Suprapubic skin (tissue), 4 donors: Measurements from ENCODE around the gene NEK4. TPM values are rescaled to one million over a fixed set of nuclear protein-coding genes. Genes with fewer than 3 reads are reported as not detected.

Experiments
- DNase-seq, 2 donors: peaks; one replicate each; pipeline ENCODE4 v3.0.0-alpha.2; 2019; ENCODE audit warnings: low spot score in 2 of 2
- H3K27ac ChIP-seq: fragments of 200-600 bp; sonication (generic); one replicate; pipeline ENCODE4 v1.5.1; 2019
- H3K27me3 ChIP-seq: fragments of 200-600 bp; sonication (generic); one replicate; pipeline ENCODE4 v1.5.1; 2019
- H3K36me3 ChIP-seq: fragments of 200-600 bp; sonication (generic); one replicate; pipeline ENCODE4 v1.5.1; 2019
- H3K4me1 ChIP-seq: fragments of 200-600 bp; sonication (generic); one replicate; pipeline ENCODE4 v1.5.1; 2019
- H3K4me3 ChIP-seq: fragments of 200-600 bp; sonication (generic); one replicate; pipeline ENCODE4 v1.5.1; 2019; ENCODE audit warnings: mild to moderate bottlenecking
- H3K9me3 ChIP-seq: fragments of 200-600 bp; sonication (generic); one replicate; pipeline ENCODE4 v1.5.1; 2019
- EP300 ChIP-seq: sonication (generic); formaldehyde crosslinking; IDR thresholded peaks from one replicate; pipeline ENCODE4 v1.6.1; 2017; ENCODE audit warnings: antibody characterized with exemption
- POLR2A ChIP-seq, 2 donors: fragments of 450-650 bp; IDR thresholded peaks; one replicate each; pipeline ENCODE4 v1.6.1; 2017; ENCODE audit warnings: antibody characterized with exemption in 2 of 2, mild to moderate bottlenecking in 2 of 2, moderate library complexity in 2 of 2
- POLR2AphosphoS5 ChIP-seq, 3 donors: sonication (generic); formaldehyde crosslinking; IDR thresholded peaks; one replicate each; pipeline ENCODE4 v1.6.1; 2017; ENCODE audit warnings: antibody characterized with exemption in 3 of 3
- WGBS: methylation state at CpG from one replicate; pipeline ENCODE4 v1.1.5; 2018; 5-methylcytosine and 5-hydroxymethylcytosine counted together
- total RNA-seq, 4 donors: library from RNA; depleted of rRNA; stranded (reverse); fragments of >200 nt; gene quantifications; one replicate each; pipeline ENCODE4 v1.1.0, GENCODE V29; 2016
- TF ChIP-seq, protein P1 (sequence below), 2 donors: fragments of 200-600 bp in 1 of 2; fragments of 450-650 bp in 1 of 2; sonication (generic) in 1 of 2; IDR thresholded peaks; one replicate each; pipeline ENCODE4 v1.5.1; 2016 to 2019; ENCODE audit warnings: antibody characterized with exemption in 2 of 2, mild to moderate bottlenecking in 1 of 2, moderate library complexity in 1 of 2

NEK4 gene
- total RNA-seq, 4 donors from 2014 or later, result 12.3 to 20.6 (median 15.5) TPM

- Histone ChIP-seq H3K4me1 (peaks cover 8% of the 10 kb centered on the region), H3K27me3 (no peaks in the 10 kb centered on the region), H3K27ac (no peak overlapping the region), H3K4me3 (no peak overlapping the region), H3K9me3 (no peaks in the 10 kb centered on the region), H3K36me3 (peaks cover 30% of the 10 kb centered on the region)
- 95% methylated on average over 17 of the region's 17 CpGs for WGBS
- TF ChIP-seq POLR2A (IDR thresholded peaks at IDR 0.05) (no peak), POLR2AphosphoS5 (IDR thresholded peaks at IDR 0.05) (no peak), EP300 (no peak)
- TF ChIP-seq, protein P1, sequence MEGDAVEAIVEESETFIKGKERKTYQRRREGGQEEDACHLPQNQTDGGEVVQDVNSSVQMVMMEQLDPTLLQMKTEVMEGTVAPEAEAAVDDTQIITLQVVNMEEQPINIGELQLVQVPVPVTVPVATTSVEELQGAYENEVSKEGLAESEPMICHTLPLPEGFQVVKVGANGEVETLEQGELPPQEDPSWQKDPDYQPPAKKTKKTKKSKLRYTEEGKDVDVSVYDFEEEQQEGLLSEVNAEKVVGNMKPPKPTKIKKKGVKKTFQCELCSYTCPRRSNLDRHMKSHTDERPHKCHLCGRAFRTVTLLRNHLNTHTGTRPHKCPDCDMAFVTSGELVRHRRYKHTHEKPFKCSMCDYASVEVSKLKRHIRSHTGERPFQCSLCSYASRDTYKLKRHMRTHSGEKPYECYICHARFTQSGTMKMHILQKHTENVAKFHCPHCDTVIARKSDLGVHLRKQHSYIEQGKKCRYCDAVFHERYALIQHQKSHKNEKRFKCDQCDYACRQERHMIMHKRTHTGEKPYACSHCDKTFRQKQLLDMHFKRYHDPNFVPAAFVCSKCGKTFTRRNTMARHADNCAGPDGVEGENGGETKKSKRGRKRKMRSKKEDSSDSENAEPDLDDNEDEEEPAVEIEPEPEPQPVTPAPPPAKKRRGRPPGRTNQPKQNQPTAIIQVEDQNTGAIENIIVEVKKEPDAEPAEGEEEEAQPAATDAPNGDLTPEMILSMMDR (IDR thresholded peaks at IDR 0.05), result no peak
- no peak for DNase-seq
Observed at GRCh38 chr3:52712291-52713212, 58.2 kb downstream of the NEK4 start.

DNA sequence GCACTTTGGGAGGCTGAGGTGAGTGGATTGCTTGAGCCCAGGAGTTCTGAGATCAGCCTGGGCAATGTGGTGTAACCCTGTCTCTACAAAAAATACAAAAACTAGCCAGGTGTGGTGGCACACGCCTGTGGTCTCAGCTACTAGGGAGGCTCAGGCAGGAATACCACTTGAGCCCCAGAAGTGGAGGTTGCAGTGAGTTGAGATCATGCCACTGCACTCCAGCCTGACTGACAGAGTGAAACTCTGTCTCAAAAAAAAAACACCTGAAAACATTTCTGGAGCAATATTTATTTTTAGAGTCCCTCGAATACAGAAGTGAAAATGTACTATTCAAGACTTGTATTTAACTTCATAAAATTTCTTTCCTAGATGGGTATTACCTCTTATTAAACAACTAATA is 60.2 kb downstream of the NEK4 start:
- Histone ChIP-seq H3K9me3 (no peaks in the 10 kb centered on the region), H3K4me3 (no peak overlapping the region), H3K27ac (no peak overlapping the region), H3K36me3 (peaks cover 32% of the 10 kb centered on the region), H3K4me1 (peaks cover 20% of the 10 kb centered on the region), H3K27me3 (no peaks in the 10 kb centered on the region)
- TF ChIP-seq POLR2AphosphoS5 (IDR thresholded peaks at IDR 0.05), result no peak
- WGBS, result 78% methylated on average over 2 of the region's 2 CpGs
- DNase-seq, result no peak

GRCh38 chr3:52707585-52707984 is 63.2 kb downstream of the NEK4 start:
- no peak for DNase-seq
- Histone ChIP-seq H3K36me3 (peaks cover 31% of the 10 kb centered on the region), H3K27me3 (no peaks in the 10 kb centered on the region), H3K27ac (no peak overlapping the region), H3K4me1 (peaks cover 40% of the 10 kb centered on the region), H3K9me3 (no peaks in the 10 kb centered on the region), H3K4me3 (peak overlapping the region; percentile 89)
- TF ChIP-seq EP300 (no peak), POLR2A (IDR thresholded peaks at IDR 0.05) (no peak), POLR2AphosphoS5 (IDR thresholded peaks at IDR 0.05) (no peak)
- TF ChIP-seq, protein P1 (IDR thresholded peaks at IDR 0.05), result no peak
- 80% methylated on average over 4 of the region's 4 CpGs for WGBS

GRCh38 chr3:52705688-52706686 is 64.8 kb downstream of the NEK4 start, which contains the start of the genes GLT8D1 and SPCS1:
TSS of gene GLT8D1 (minus strand) at chr3:52705791. CDS start at chr3:52700460, 5,331 bp downstream.
TSS of gene SPCS1 (plus strand) at chr3:52706106. CDS start at chr3:52706247, 141 bp downstream.
- no peaks in the 10 kb centered on the region for H3K27me3 ChIP-seq
- peak within 1 kb of the TSS; percentile 94 for H3K27ac ChIP-seq
- H3K4me1 ChIP-seq, result peaks cover 40% of the 10 kb centered on the region
- TF ChIP-seq EP300, result no peak
- TF ChIP-seq POLR2A (IDR thresholded peaks at IDR 0.05), result peak in 1 of 2 donors; percentile 61
- peak; percentile 77 to 81 (median 77) for TF ChIP-seq POLR2AphosphoS5 (IDR thresholded peaks at IDR 0.05)
- TF ChIP-seq, protein P1 (IDR thresholded peaks at IDR 0.05), result no peak
- H3K36me3 ChIP-seq, result peaks cover 25% of the 10 kb centered on the region
- whole genome bisulfite sequencing, result under 1% methylated on average over 37 of the region's 94 CpGs
- H3K9me3 ChIP-seq, result no peaks in the 10 kb centered on the region
- DNase-seq, result peak; percentile 88 to 90
- H3K4me3 ChIP-seq, result peak within 1 kb of the TSS; percentile 89

- TF ChIP-seq POLR2AphosphoS5 (IDR thresholded peaks at IDR 0.05), result no peak
- H3K4me3 ChIP-seq, result peak overlapping the region; percentile 89
- no CpG with 5 or more reads among the region's 25 CpGs for WGBS
- no peaks in the 10 kb centered on the region for H3K9me3 ChIP-seq
- peaks cover 24% of the 10 kb centered on the region for H3K36me3 ChIP-seq
- DNase-seq, result peak in 1 of 2 donors; percentile 80
- peaks cover 40% of the 10 kb centered on the region for H3K4me1 ChIP-seq
- H3K27me3 ChIP-seq, result no peaks in the 10 kb centered on the region
- peak overlapping the region; percentile 94 for H3K27ac ChIP-seq
Observed at GRCh38 chr3:52705438-52705687, 65.4 kb downstream of the NEK4 start.
